GM19395 (cell line): ENCODE results near the gene OR52E6.

ENCODE experiments used
- ATAC-seq: cut with Tn5 transposase; IDR thresholded peaks from one replicate; pipeline ENCODE4 v1.9.1; 2021; ENCODE audit warnings: mild to moderate bottlenecking, moderate library complexity; ENCODE audit not compliant: unreplicated experiment

Gene OR52E6

DNA sequence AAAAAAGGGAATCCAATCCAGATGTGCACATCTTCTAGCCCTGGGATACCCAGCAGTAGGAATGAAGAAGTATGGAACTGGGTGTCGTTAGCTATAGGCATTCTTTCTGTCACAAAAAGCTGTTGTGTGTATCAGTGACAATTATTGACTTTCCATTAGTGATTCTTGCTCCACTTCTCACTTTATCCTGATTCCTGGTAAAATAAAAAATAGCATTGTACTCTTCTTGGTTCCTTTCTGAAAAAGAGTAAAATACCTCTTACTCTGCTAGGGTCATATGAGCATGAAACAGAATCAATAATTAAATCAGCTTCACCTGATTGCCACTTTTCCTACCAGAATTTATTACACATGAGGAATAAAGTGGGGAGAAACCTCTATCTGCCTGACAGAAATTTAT, at the start of gene OR52E6:
OR52E6 (minus strand) TSS at position 101 of the 400 bp plus-strand sequence; CDS start at position 101, 0 bp downstream.
- ATAC-seq = no peak

DNA sequence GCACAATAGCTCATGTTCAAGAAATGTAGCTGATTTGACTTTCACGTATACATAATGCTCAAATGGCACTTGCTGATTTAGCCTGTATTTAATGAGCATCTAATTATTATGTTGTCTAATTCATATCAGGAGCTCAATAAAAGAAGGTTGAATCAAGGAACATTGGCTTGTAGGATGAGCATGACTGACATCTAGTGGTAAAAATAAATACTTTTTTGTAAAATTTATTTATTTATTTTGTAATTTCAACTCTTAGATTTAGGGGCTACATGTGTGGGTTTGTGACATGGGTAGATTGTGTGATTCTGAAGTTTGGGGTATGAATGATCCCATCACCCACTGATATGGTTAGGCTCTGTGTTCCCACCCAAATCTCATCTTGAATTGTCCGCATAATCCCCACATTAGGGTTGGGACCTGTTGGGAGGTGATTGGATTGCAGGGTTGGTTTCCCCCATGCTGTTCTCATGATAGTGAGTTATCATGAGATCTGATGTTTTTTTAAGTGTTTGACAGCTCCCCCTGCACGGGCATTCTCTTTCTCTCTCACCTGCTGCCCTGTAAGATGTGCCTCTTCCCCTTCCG, 49.6 kb upstream of the OR52E6 start:
- no peak for ATAC-seq

GRCh38 chr11:5887661-5888060, 46.0 kb upstream of the OR52E6 start:
- no peak for ATAC-seq

DNA sequence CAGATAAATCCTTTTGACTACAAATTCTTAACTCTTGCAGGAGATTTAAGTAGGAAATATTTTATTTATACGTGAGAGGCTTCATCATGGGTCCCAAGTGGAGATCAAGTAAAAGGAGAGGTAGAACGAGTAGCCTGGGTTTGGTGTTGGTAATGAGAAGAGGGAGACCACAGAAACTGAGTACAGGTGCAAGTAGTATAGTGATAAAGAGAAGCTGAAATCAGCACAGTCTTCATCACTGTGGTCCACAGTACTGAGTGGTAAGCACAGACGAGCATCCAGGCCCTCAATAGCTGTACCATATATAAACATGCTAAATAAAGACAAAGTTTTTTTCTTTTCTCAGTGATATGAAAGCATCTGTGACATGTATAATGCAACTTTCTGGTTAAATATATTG, 45.5 kb upstream of the OR52E6 start:
- no peak for ATAC-seq

GRCh38 chr11:5881756-5882155, 40.1 kb upstream of the OR52E6 start:
- ATAC-seq = no peak

- ATAC-seq = no peak
These were observed 38.6 kb upstream of the OR52E6 start, which contains the start of gene OR52E4 for GRCh38 chr11:5880329-5880728. TSS of gene OR52E4 (plus strand) at chr11:5880629. CDS start at chr11:5884293, 3,664 bp downstream.

GRCh38 chr11:5878564-5878963, 36.9 kb upstream of the OR52E6 start:
- ATAC-seq = no peak

- no peak for ATAC-seq
These were observed 24.1 kb upstream of the OR52E6 start for GRCh38 chr11:5865826-5866225.

GRCh38 chr11:5857590-5857989, 15.9 kb upstream of the OR52E6 start, which contains the start of gene OR52E8:
TSS of gene OR52E8 (minus strand) at chr11:5857690. CDS start at chr11:5857690, 0 bp downstream.
- ATAC-seq = no peak

GRCh38 chr11:5851002-5851401, 9.3 kb upstream of the OR52E6 start:
- no peak for ATAC-seq

DNA sequence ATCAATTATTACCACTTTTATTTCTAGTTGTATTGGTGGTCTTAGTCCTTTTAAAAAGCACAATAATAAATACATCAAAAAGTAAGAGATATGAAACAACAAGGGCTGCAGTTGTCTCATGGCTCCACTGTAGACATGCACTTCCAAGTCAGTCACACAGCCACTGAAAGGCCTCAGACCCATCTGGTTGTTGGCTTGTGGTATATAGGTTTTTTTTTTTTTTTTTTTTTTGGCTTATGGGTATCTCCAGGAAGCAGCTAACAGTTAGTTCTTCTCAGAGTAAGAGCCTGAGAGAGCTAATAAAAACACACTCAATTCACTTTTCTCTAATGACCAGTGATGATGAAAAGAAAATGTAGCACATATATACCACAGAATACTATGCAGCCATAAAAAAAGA, 6.0 kb upstream of the OR52E6 start:
- no peak for ATAC-seq

- ATAC-seq = no peak
These were observed 5.0 kb upstream of the OR52E6 start for GRCh38 chr11:5846701-5847100.

DNA sequence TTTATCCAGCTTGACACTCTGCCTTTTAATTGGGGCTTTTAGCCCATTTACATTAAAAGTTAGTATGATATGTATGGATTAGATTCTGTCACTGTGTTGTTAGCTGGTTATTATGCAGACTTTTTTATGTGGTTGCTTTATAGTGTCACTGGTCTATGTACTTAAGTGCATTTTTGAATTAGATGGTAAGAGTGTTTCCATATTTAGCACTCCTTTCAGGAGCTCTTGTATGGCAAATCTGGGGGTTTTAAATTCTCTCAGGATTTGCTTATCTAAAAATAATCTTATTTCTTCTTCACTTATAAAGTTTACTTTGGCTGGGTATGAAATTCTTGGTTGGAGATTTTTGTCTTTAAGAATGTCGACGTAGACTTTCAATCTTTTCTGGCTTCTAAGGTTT, 4.0 kb downstream of the OR52E6 start:
- no peak for ATAC-seq

DNA sequence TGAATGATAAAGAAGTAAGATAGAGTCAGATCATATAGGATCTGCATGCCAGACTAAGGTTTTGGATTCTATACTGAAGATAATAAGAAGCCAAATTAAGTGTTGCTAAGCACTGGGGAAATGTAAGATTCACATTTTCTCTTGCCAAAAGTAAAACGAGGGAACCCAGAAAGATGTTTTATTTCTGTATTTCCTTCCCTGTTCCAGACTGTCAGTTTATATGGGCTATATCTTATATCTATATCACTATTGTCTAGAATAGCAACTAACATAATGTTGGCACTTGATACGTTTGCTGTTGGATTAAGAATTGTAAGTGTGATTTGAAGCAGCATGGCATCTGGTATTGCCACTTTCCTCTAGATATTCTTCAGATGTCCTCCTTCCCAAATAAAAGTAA, 8.3 kb downstream of the OR52E6 start:
- ATAC-seq = no peak

DNA sequence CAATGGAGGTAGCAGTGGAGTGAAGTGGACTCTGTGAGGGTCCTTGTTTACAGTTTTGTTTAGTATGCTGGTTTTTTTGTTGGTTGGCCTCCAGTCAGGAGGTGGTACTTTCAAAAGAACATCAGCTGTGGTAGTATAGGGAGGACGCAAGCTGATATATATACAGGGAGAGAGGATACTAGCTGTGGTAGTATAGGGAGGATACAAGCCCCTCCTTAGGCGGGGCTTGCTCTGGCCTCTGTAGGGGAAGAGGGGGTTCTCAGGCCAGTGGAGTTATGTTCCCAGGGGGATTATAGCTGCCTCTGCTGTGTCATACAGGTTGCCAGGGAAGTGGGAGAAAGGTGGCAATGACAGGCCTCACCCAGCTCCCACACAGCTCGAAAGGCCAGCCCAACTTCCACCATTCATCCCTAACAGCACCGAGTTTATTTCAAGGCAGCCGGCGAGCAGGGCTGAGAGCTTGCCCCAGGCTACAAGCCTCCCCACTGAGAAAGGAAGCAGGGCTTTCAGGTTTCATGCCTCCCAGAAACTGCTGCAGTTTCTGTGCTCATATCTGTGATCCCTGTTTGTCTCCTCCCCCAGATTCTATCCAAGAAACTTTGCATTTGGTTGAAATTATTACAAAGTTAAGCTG, 10.4 kb downstream of the OR52E6 start:
- ATAC-seq = no peak

DNA sequence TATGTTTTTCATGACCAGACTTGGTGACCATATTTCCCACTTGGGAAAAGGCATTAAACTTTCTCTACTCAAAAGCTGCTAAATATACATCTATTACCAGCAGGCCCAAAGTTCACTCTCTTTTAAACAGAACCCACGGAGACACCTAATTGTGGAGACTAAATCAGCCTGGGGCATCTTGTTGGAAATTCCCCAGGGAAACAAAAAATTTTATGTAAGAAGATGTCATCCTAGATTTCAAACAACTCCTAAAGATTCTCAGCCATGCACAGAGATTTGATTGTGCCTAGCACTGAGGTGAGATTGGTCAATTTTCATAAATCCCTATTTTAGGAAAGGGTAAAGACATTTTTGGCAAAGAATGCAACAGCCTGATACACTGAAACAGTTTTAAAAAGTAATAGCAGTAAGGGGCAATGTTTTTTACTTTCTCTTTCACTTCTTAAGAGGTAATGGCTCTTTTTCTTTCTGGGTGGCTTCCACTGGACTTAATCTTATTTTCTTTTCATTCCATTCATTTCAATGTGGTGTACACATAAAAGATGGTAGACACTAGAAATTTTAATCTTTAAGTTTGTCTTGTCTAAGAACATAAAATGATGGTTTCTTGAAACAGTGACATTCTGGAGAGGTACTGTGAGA, 23.3 kb downstream of the OR52E6 start:
- peak; percentile 72 for ATAC-seq

- no peak for ATAC-seq
These were observed 26.2 kb downstream of the OR52E6 start for GRCh38 chr11:5815534-5815933.

- ATAC-seq = no peak
These were observed 31.5 kb downstream of the OR52E6 start for GRCh38 chr11:5809905-5810795.

DNA sequence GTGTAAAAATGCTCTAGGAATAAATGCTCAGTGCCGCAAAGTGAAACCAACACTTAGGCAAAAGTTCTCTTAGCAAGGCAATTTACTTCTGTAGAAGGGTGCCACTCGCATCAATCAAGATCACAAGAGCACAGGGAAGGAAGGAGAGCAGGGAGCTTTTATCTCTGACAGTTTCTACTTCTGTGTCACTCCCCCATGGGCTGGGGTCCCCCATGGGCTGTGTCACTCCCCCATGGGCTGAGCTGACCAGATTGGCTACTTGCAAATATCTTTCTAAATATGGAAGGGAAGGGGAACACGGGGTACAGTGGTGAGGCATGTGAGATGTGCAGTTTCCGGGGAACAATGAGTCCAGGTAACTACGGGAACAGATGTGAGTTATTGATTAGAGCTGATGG, 32.6 kb downstream of the OR52E6 start:
- ATAC-seq = peak; percentile 35

- ATAC-seq = peak; percentile 92
These were observed 33.1 kb downstream of the OR52E6 start, which contains the start of gene OR52N2 for GRCh38 chr11:5808500-5809121. TSS of gene OR52N2 (plus strand) at chr11:5808924. CDS start at chr11:5820336, 11,412 bp downstream.

DNA sequence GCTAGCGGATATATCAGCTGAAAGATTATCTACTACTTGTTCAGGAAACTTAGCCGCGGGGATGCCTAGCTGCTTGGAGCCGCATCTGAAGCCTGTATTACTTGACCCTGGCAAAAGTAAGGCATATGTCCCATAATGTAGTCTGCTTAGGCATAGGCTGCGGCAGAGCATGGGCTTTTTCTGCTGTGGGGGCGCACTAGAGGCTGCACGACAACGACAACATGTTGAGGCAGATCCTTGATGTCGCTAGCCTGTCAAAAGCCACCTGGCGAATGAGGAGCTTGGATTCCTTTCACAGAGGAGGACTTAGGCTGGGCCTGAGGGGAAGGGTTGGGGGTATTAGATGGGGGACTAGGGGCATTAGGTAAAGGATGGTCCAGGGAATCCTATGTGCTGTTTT, 34.1 kb downstream of the OR52E6 start:
- no peak for ATAC-seq
